K562 (cell line): Measurements from ENCODE around the gene DPPA4. TPM values are rescaled to one million over a fixed set of nuclear protein-coding genes. Genes with fewer than 3 reads are reported as not detected.

ENCODE experiments used
- ATAC-seq: fragments of 200-7000 bp; cut with Tn5 transposase; 3 replicates; pipeline ENCODE4 v1.9.1; 2020; ENCODE audit warnings: moderate library complexity
- BruUV-seq: library from RNA; stranded (reverse); fragments of 400-500 nt; replicated peaks from 2 replicates; lab custom pipeline; 2021; lab: Mats Ljungman, UMichigan
- CTCF ChIA-PET: fragments of 300-600 bp; formaldehyde crosslinking; extraction: SDS; loops from one replicate; lab custom pipeline; 2021; ENCODE audit warnings: low intra/inter-chr PET ratio; lab: Yijun Ruan, JAX
- POLR2A ChIA-PET: fragments of 300-600, 350-650 bp; sonication (Branson Sonifier 250); formaldehyde crosslinking; extraction: SDS; loops from one replicate; lab custom pipeline; 2021; ENCODE audit warnings: antibody characterized with exemption, inconsistent platforms; lab: Yijun Ruan, JAX
- DNase-seq, 4 experiments: peaks; one replicate each; pipeline versions ENCODE4 v3.0.0 to v3.0.0-alpha.2; 2011 to 2018; ENCODE audit warnings: low spot score in 3 of 4, mixed read lengths in 3 of 4; ENCODE audit errors: extremely low read depth in 1 of 4
- FAIRE-seq: peaks from 2 replicates; lab custom pipeline; 2011; peaks lifted over from hg19 to GRCh38; lab: Jason Lieb, UNC
- H2AFZ ChIP-seq: 2 replicates; pipeline ENCODE4 v1.6.0; 2011; ENCODE audit warnings: low read depth, low read length, control low read depth, inconsistent platforms
- H3K27ac ChIP-seq: fragments of 200-600 bp; 3 replicates; pipeline ENCODE4 v1.8.0; 2011; ENCODE audit warnings: low read depth, mild to moderate bottlenecking, control low read depth, inconsistent platforms, low read length, moderate library complexity, mixed read lengths; ENCODE audit errors: extremely low read depth
- H3K27me3 ChIP-seq, 2 experiments: fragments of 300-600 bp in 1 of 2; 2 replicates in 1 of 2; 3 replicates in 1 of 2; pipeline versions ENCODE4 v1.6.0 to v1.8.0; 2011; ENCODE audit warnings: inconsistent platforms in 2 of 2, low read length in 2 of 2, mild to moderate bottlenecking in 1 of 2, mixed read lengths in 1 of 2, moderate library complexity in 1 of 2; ENCODE audit not compliant: control insufficient read depth in 2 of 2, insufficient read depth in 2 of 2
- H3K36me3 ChIP-seq: fragments of 300-600 bp; 3 replicates; pipeline ENCODE4 v1.8.0; 2011; ENCODE audit warnings: mild to moderate bottlenecking, low read length, inconsistent platforms; ENCODE audit not compliant: control insufficient read depth, insufficient read depth
- H3K4me1 ChIP-seq, 2 experiments: fragments of 200-600 bp in 1 of 2; replicated peaks in 1 of 2; 2 replicates in 1 of 2; 3 replicates in 1 of 2; pipeline versions ENCODE4 v1.5.1 to v1.8.0; 2011; ENCODE audit warnings: inconsistent platforms in 2 of 2, low read length in 2 of 2, mild to moderate bottlenecking in 1 of 2, mixed read lengths in 1 of 2, moderate library complexity in 1 of 2; ENCODE audit not compliant: control insufficient read depth in 2 of 2, insufficient read depth in 2 of 2
- H3K4me2 ChIP-seq: 2 replicates; pipeline ENCODE4 v1.6.1; 2011; ENCODE audit warnings: low read length, control low read depth, inconsistent platforms, mixed read lengths; ENCODE audit not compliant: insufficient read depth
- H3K4me3 ChIP-seq: fragments of 200-600 bp; sonication (generic), shearing (Covaris generic); 2 replicates; pipeline ENCODE4 v1.5.1; 2016; ENCODE audit warnings: control low read depth, inconsistent platforms
- H3K79me2 ChIP-seq: fragments of 200-600 bp; 3 replicates; pipeline ENCODE4 v1.8.0; 2011; ENCODE audit warnings: low read length, inconsistent platforms; ENCODE audit not compliant: control insufficient read depth, insufficient read depth
- H3K9ac ChIP-seq, 2 experiments: 2 replicates each; pipeline versions ENCODE4 v1.6.0 to v1.6.1; 2011; ENCODE audit warnings: low read depth in 2 of 2, low read length in 2 of 2, control low read depth in 1 of 2, inconsistent platforms in 1 of 2, mild to moderate bottlenecking in 1 of 2, mixed read lengths in 1 of 2; ENCODE audit not compliant: insufficient read depth in 1 of 2
- H3K9me1 ChIP-seq: one replicate; pipeline ENCODE4 v1.6.0; 2011; ENCODE audit warnings: inconsistent platforms, mild to moderate bottlenecking, low read length, moderate library complexity; ENCODE audit not compliant: control insufficient read depth, insufficient read depth
- H3K9me3 ChIP-seq: replicated peaks from 2 replicates; pipeline ENCODE4 v1.5.1; 2011; ENCODE audit warnings: low read depth, low read length, inconsistent platforms; ENCODE audit not compliant: control insufficient read depth, insufficient read depth
- H4K20me1 ChIP-seq: replicated peaks from 2 replicates; pipeline ENCODE4 v1.6.1; 2011; ENCODE audit warnings: low read length, inconsistent platforms, mixed read lengths; ENCODE audit not compliant: control insufficient read depth, insufficient read depth
- ARID1B ChIP-seq: fragments of 450-650 bp; IDR thresholded peaks from 2 replicates; pipeline ENCODE4 v1.6.1; 2016; ENCODE audit warnings: antibody characterized with exemption, mild to moderate bottlenecking, inconsistent platforms
- CHD2 ChIP-seq: IDR thresholded peaks from 2 replicates; pipeline ENCODE4 v1.6.1; 2011; ENCODE audit warnings: low read depth, low read length
- CTBP1 ChIP-seq: fragments of 450-650 bp; IDR thresholded peaks from 2 replicates; pipeline ENCODE4 v1.6.1; 2016; ENCODE audit warnings: borderline replicate concordance
- E2F6 ChIP-seq, 2 experiments: IDR thresholded peaks; 2 replicates each; pipeline ENCODE4 v1.6.1; 2011; ENCODE audit warnings: borderline replicate concordance in 1 of 2, control low read depth in 1 of 2, low read depth in 1 of 2, low read length in 1 of 2, mild to moderate bottlenecking in 1 of 2, mixed read lengths in 1 of 2, moderate library complexity in 1 of 2; ENCODE audit not compliant: insufficient read depth in 1 of 2, insufficient read length in 1 of 2, poor library complexity in 1 of 2, severe bottlenecking in 1 of 2; ENCODE audit errors: extremely low read depth in 1 of 2
- NFXL1 ChIP-seq: fragments of 450-650 bp; formaldehyde crosslinking; IDR thresholded peaks from 2 replicates; pipeline ENCODE4 v1.4.0; 2021; ENCODE audit warnings: mild to moderate bottlenecking
- SAFB2 ChIP-seq: fragments of 200-400 bp; formaldehyde crosslinking; IDR thresholded peaks from 2 replicates; pipeline ENCODE4 v1.6.1; 2018; ENCODE audit warnings: borderline replicate concordance, low read length, low read depth, moderate library complexity; ENCODE audit not compliant: severe bottlenecking
- SIRT6 ChIP-seq: IDR thresholded peaks from one replicate; pipeline ENCODE4 v1.6.1; 2012; ENCODE audit warnings: low read depth, mild to moderate bottlenecking, control low read depth, inconsistent platforms, low read length, moderate library complexity
- TOE1 ChIP-seq, 2 experiments: fragments of 450-650 bp in 1 of 2; sonication (generic) in 1 of 2; formaldehyde crosslinking in 1 of 2; IDR thresholded peaks; 2 replicates each; pipeline versions ENCODE4 v1.7.1 to v1.8.0; 2016 to 2022; ENCODE audit warnings: borderline replicate concordance in 2 of 2, mild to moderate bottlenecking in 2 of 2, antibody characterized with exemption in 1 of 2, inconsistent platforms in 1 of 2, low read depth in 1 of 2, missing genetic modification reagents in 1 of 2, moderate library complexity in 1 of 2
- WGBS: fragments of 100-300 bp; shearing (Covaris generic); methylation state at CpG from one replicate; pipeline ENCODE4 v1.1.6; 2016; ENCODE audit warnings: low coverage, mixed read lengths; ENCODE audit not compliant: insufficient coverage; ENCODE audit errors: missing lambda C conversion rate; 5-methylcytosine and 5-hydroxymethylcytosine counted together
- in situ Hi-C: fragments of 300-500 bp; cut with MboI; formaldehyde crosslinking; loops from 4 replicates; pipeline ENCODE4 v1.15.0; 2018; ENCODE audit warnings: inconsistent platforms, mixed read lengths
- intact Hi-C: fragments of 100-400 bp; cut with micrococcal nuclease; formaldehyde crosslinking; loops from 2 replicates; pipeline ENCODE4 v1.14.2; 2022
- polyA plus RNA-seq, 8 experiments: library from polyadenylated mRNA; depleted of rRNA in 4 of 8; stranded (reverse) in 5 of 8; unstranded in 3 of 8; fragments of >200 nt; fragmentation: Nextera tagmentation in 2 of 8; fragmentation: Illumina TruSeq in 1 of 8; extraction: Ambion mirVana in 2 of 8; extraction: Trizol in 1 of 8; gene quantifications; 2 replicates each; pipeline versions ENCODE4 v1.2.1 to v1.2.3, GENCODE V29; 2011 to 2014; ENCODE audit warnings: inconsistent platforms in 1 of 8, missing spikeins in 1 of 8
- total RNA-seq, 7 experiments: library from RNA; depleted of rRNA in 6 of 7; stranded (reverse); fragments of >200 nt in 6 of 7; fragmentation: Illumina TruSeq in 2 of 7; extraction: Trizol in 2 of 7; gene quantifications; 2 replicates each; pipeline versions ENCODE4 v1.2.1 to v1.2.3, GENCODE V29; 2011 to 2021; ENCODE audit warnings: low replicate concordance in 1 of 7
- TF ChIP-seq, protein P1 (sequence below): sonication (generic); formaldehyde crosslinking; IDR thresholded peaks from 2 replicates; pipeline ENCODE4 v1.8.0; 2022; ENCODE audit warnings: missing genetic modification reagents, mild to moderate bottlenecking, borderline replicate concordance
- TF ChIP-seq, protein P2 (sequence below): fragments of 250-450 bp; sonication (Bioruptor Pico); IDR thresholded peaks from 2 replicates; pipeline ENCODE4 v1.4.0; 2020
- TF ChIP-seq, protein P3 (sequence below): sonication (generic); formaldehyde crosslinking; IDR thresholded peaks from 2 replicates; pipeline ENCODE4 v1.8.1; 2023; ENCODE audit warnings: mild to moderate bottlenecking, missing genetic modification reagents

The DPPA4 gene
- total and polyA plus RNA-seq, 9 of the 15 experiments (the other 6 are each of a cell fraction or from before 2014, with no cell fraction given): 0.53 TPM; not detected in 8

DNA sequence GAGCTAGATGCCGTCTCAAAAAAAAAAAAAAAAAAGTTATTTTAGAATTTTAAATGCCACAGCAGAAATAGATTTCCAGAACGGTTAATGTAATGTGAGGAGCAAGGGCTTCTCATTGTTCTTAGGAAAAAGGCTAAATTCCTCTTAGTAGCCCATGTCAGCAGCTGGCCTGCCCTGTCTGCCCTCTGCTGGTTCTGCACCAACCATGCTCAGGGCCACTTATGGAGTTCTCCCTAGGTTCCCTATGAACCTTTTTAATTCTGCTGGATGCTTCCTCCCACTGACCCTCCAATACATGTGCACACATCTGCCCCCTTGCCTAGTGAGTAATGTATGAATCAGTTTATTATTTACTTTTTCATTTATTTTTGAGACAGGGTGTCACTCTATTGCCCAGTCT, 32.2 kb upstream of the DPPA4 start:
- Histone ChIP-seq H3K9me1 (no peaks in the 10 kb centered on the region), H3K9me3 (no peaks in the 10 kb centered on the region), H3K4me2 (no peak overlapping the region), H3K27ac (no peak overlapping the region), H3K4me1 (no peaks in the 10 kb centered on the region), H4K20me1 (no peaks in the 10 kb centered on the region), H3K79me2 (no peaks in the 10 kb centered on the region), H3K36me3 (no peaks in the 10 kb centered on the region), H3K27me3 (no peaks in the 10 kb centered on the region), H3K4me3 (no peak overlapping the region), H3K9ac (no peak overlapping the region), H2AFZ (no peak overlapping the region)
- WGBS: 0% methylated on average over 1 of the region's 2 CpGs
- peak in 1 of 4 experiments; percentile 2 for DNase-seq
- no peak for FAIRE-seq
- in situ Hi-C loops: no loop called here
- peak; percentile 31; the same call in 1 of the 3 replicates for ATAC-seq
- POLR2A ChIA-PET: no interaction called here
- BruUV-seq: no TSS peak
- intact Hi-C loops: no loop called here
- CTCF ChIA-PET: no interaction called here
- TF ChIP-seq TOE1 (IDR thresholded peaks at IDR 0.05; ENCODE audit: borderline replicate concordance): no peak
- no peak for TF ChIP-seq TOE1 (CRISPR knock-in tag; IDR thresholded peaks at IDR 0.05; ENCODE audit: borderline replicate concordance, low read depth)
- TF ChIP-seq NFXL1 (CRISPR knock-in tag): no peak
- no peak for TF ChIP-seq SIRT6
- TF ChIP-seq, protein P1, sequence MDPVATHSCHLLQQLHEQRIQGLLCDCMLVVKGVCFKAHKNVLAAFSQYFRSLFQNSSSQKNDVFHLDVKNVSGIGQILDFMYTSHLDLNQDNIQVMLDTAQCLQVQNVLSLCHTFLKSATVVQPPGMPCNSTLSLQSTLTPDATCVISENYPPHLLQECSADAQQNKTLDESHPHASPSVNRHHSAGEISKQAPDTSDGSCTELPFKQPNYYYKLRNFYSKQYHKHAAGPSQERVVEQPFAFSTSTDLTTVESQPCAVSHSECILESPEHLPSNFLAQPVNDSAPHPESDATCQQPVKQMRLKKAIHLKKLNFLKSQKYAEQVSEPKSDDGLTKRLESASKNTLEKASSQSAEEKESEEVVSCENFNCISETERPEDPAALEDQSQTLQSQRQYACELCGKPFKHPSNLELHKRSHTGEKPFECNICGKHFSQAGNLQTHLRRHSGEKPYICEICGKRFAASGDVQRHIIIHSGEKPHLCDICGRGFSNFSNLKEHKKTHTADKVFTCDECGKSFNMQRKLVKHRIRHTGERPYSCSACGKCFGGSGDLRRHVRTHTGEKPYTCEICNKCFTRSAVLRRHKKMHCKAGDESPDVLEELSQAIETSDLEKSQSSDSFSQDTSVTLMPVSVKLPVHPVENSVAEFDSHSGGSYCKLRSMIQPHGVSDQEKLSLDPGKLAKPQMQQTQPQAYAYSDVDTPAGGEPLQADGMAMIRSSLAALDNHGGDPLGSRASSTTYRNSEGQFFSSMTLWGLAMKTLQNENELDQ (CRISPR knock-in tag): no peak
- no peak for TF ChIP-seq CHD2
- no peak for TF ChIP-seq ARID1B
- no peak for TF ChIP-seq SAFB2
- TF ChIP-seq, protein P2, sequence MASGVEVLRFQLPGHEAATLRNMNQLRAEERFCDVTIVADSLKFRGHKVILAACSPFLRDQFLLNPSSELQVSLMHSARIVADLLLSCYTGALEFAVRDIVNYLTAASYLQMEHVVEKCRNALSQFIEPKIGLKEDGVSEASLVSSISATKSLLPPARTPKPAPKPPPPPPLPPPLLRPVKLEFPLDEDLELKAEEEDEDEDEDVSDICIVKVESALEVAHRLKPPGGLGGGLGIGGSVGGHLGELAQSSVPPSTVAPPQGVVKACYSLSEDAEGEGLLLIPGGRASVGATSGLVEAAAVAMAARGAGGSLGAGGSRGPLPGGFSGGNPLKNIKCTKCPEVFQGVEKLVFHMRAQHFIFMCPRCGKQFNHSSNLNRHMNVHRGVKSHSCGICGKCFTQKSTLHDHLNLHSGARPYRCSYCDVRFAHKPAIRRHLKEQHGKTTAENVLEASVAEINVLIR (CRISPR knock-in tag): no peak
- TF ChIP-seq E2F6 (IDR thresholded peaks at IDR 0.05; ENCODE audit: borderline replicate concordance in 1 of 2, extremely low read depth in 1 of 2, insufficient read depth in 1 of 2, insufficient read length in 1 of 2, low read depth in 1 of 2, low read length in 1 of 2, poor library complexity in 1 of 2, severe bottlenecking in 1 of 2): no peak
- TF ChIP-seq, protein P3, sequence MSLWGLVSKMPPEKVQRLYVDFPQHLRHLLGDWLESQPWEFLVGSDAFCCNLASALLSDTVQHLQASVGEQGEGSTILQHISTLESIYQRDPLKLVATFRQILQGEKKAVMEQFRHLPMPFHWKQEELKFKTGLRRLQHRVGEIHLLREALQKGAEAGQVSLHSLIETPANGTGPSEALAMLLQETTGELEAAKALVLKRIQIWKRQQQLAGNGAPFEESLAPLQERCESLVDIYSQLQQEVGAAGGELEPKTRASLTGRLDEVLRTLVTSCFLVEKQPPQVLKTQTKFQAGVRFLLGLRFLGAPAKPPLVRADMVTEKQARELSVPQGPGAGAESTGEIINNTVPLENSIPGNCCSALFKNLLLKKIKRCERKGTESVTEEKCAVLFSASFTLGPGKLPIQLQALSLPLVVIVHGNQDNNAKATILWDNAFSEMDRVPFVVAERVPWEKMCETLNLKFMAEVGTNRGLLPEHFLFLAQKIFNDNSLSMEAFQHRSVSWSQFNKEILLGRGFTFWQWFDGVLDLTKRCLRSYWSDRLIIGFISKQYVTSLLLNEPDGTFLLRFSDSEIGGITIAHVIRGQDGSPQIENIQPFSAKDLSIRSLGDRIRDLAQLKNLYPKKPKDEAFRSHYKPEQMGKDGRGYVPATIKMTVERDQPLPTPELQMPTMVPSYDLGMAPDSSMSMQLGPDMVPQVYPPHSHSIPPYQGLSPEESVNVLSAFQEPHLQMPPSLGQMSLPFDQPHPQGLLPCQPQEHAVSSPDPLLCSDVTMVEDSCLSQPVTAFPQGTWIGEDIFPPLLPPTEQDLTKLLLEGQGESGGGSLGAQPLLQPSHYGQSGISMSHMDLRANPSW (CRISPR knock-in tag): no peak
- no peak for TF ChIP-seq CTBP1
